Lower lobe of right lung (tissue), 2 donors: ENCODE measurements around the gene SPP2. TPM values are rescaled to one million over a fixed set of nuclear protein-coding genes. Genes with fewer than 3 reads are reported as not detected.

ENCODE experiments used
- ATAC-seq, 2 donors: fragments of 200-7000 bp; cut with Tn5 transposase; one replicate each; pipeline ENCODE4 v1.9.1; 2020 to 2022; ENCODE audit warnings: mild to moderate bottlenecking in 2 of 2, moderate library complexity in 2 of 2
- DNase-seq: peaks from one replicate; pipeline ENCODE4 v3.0.0-alpha.2; 2020
- H3K27ac ChIP-seq: fragments of 200-600 bp; one replicate; pipeline ENCODE4 v1.8.0; 2022
- H3K27me3 ChIP-seq: fragments of 200-600 bp; one replicate; pipeline ENCODE4 v1.8.0; 2022; ENCODE audit warnings: low read depth
- H3K36me3 ChIP-seq: fragments of 200-600 bp; one replicate; pipeline ENCODE4 v1.8.0; 2022; ENCODE audit warnings: mild to moderate bottlenecking
- H3K4me1 ChIP-seq: fragments of 200-600 bp; one replicate; pipeline ENCODE4 v1.8.0; 2022
- H3K4me3 ChIP-seq: fragments of 200-600 bp; one replicate; pipeline ENCODE4 v1.8.0; 2022; ENCODE audit warnings: mild to moderate bottlenecking
- H3K9me3 ChIP-seq: fragments of 200-600 bp; one replicate; pipeline ENCODE4 v1.8.0; 2022
- CTCF ChIP-seq: fragments of 200-600 bp; IDR thresholded peaks from one replicate; pipeline ENCODE4 v1.8.0; 2022; ENCODE audit warnings: antibody characterized with exemption, mild to moderate bottlenecking
- intact Hi-C: fragments of 100-400 bp; cut with DNase I; formaldehyde crosslinking; loops from one replicate; pipeline ENCODE4 v1.11.0; 2022
- total RNA-seq: library from RNA; stranded (reverse); fragmentation: NEBNext Ultra II Directional; extraction: Animal tissue kit (Norgen Biotek cat#: 25700); gene quantifications from one replicate; pipeline ENCODE4 v1.2.1, GENCODE V29; 2021
- donor health status: DM: no; HTN: yes; CAD: no; lungs with severe emphysema.

Gene SPP2
- total RNA-seq, 1 donor from 2014 or later: not detected

GRCh38 chr2:234006501-234006900 is 44.0 kb upstream of the SPP2 start:
- H3K36me3 ChIP-seq: no peaks in the 10 kb centered on the region
- no peak for TF ChIP-seq CTCF
- no peak overlapping the region for H3K4me3 ChIP-seq
- H3K9me3 ChIP-seq: peaks cover 5% of the 10 kb centered on the region
- DNase-seq (no peak), ATAC-seq (no peak)
- no peaks in the 10 kb centered on the region for H3K27me3 ChIP-seq
- intact Hi-C loops: no loop called here
- H3K27ac ChIP-seq: no peak overlapping the region
- H3K4me1 ChIP-seq: no peaks in the 10 kb centered on the region

GRCh38 chr2:234014427-234014826 is 36.1 kb upstream of the SPP2 start:
- no peak overlapping the region for H3K4me3 ChIP-seq
- ATAC-seq (no peak), DNase-seq (no peak)
- H3K27me3 ChIP-seq: no peaks in the 10 kb centered on the region
- no peak for TF ChIP-seq CTCF
- intact Hi-C loops: no loop called here
- no peaks in the 10 kb centered on the region for H3K4me1 ChIP-seq
- H3K36me3 ChIP-seq: no peaks in the 10 kb centered on the region
- peaks cover 6% of the 10 kb centered on the region for H3K9me3 ChIP-seq
- H3K27ac ChIP-seq: no peak overlapping the region

DNA sequence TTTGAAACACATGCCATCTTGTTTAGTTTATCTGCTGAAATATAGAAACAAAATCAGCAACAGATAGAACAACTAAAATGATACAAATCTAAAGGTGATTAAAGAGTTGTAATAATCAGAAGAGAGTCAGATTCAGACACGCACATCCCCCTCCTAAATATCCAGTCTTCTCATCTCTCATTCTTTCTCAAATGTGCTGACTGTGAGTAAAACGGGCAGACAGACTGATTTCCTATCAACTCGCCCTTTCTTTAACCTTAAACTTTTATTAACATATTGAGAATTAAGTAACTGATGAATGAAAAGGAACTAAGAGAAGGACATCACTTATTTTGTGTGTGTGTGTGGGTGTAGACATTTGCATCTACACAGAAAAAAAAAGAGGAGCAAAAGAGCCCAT is 34.6 kb upstream of the SPP2 start:
- intact Hi-C loops: no loop called here
- H3K9me3 ChIP-seq: peaks cover 6% of the 10 kb centered on the region
- no peaks in the 10 kb centered on the region for H3K4me1 ChIP-seq
- H3K27ac ChIP-seq: no peak overlapping the region
- no peak for TF ChIP-seq CTCF
- no peaks in the 10 kb centered on the region for H3K36me3 ChIP-seq
- H3K4me3 ChIP-seq: no peak overlapping the region
- ATAC-seq: no peak
- no peak for DNase-seq
- no peaks in the 10 kb centered on the region for H3K27me3 ChIP-seq

GRCh38 chr2:234019896-234020295 is 30.6 kb upstream of the SPP2 start:
- TF ChIP-seq CTCF: no peak
- no peak for DNase-seq
- intact Hi-C loops: no loop called here
- ATAC-seq: no peak
- no peaks in the 10 kb centered on the region for H3K9me3 ChIP-seq
- no peak overlapping the region for H3K4me3 ChIP-seq
- H3K27me3 ChIP-seq: no peaks in the 10 kb centered on the region
- no peak overlapping the region for H3K27ac ChIP-seq
- no peaks in the 10 kb centered on the region for H3K4me1 ChIP-seq
- no peaks in the 10 kb centered on the region for H3K36me3 ChIP-seq

GRCh38 chr2:234020332-234020731 is 30.2 kb upstream of the SPP2 start:
- ATAC-seq (no peak), DNase-seq (no peak)
- Histone ChIP-seq H3K27ac (no peak overlapping the region), H3K9me3 (no peaks in the 10 kb centered on the region), H3K4me3 (no peak overlapping the region), H3K4me1 (no peaks in the 10 kb centered on the region), H3K36me3 (no peaks in the 10 kb centered on the region), H3K27me3 (no peaks in the 10 kb centered on the region)
- TF ChIP-seq CTCF: no peak
- intact Hi-C loops: no loop called here

DNA sequence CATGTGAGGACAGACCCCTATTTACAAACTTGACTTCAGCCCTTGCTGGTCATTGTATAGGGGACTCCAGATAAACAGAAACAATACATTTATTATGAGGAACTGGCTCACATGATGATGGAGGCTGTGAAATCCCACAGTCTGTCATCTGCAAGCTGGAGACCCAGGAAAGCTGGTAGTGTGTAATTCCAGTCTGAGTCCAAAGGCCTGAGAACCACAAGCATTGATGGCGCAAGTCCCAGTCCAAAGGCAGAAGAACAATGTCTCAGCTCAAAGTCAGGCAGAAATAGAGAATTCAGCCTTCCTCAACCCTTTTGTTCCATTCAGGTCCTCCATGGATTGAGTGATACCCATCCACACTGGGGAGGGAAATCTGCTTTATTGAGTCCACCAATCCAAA is 28.1 kb upstream of the SPP2 start:
- intact Hi-C loops: no loop called here
- no peak for ATAC-seq
- no peaks in the 10 kb centered on the region for H3K36me3 ChIP-seq
- H3K9me3 ChIP-seq: no peaks in the 10 kb centered on the region
- H3K4me3 ChIP-seq: no peak overlapping the region
- peaks cover 9% of the 10 kb centered on the region for H3K4me1 ChIP-seq
- DNase-seq: no peak
- no peak overlapping the region for H3K27ac ChIP-seq
- no peaks in the 10 kb centered on the region for H3K27me3 ChIP-seq
- TF ChIP-seq CTCF: no peak
